Panc1 (cell line): Measurements from ENCODE around the gene KASH5. TPM values are rescaled to one million over a fixed set of nuclear protein-coding genes. Genes with fewer than 3 reads are reported as not detected.
A peak's percentile ranks its signal among the peaks of the same experiment; 100 is the strongest.

ENCODE experiments used
- ATAC-seq: fragments of 200-7000 bp; cut with Tn5 transposase; 2 replicates; pipeline ENCODE4 v1.9.1; 2020; ENCODE audit warnings: mild to moderate bottlenecking, moderate library complexity
- BruUV-seq: library from RNA; stranded (reverse); fragments of 400-500 nt; replicated peaks from 2 replicates; lab custom pipeline; 2021; lab: Mats Ljungman, UMichigan
- CTCF ChIA-PET: fragments of 300-600 bp; sonication (Branson Sonifier 250); formaldehyde crosslinking; loops from one replicate; lab custom pipeline; 2022; ENCODE audit warnings: antibody characterized with exemption; lab: Charles Lee
- POLR2A ChIA-PET: fragments of 300-600 bp; sonication (Branson Sonifier 250); formaldehyde crosslinking; loops from one replicate; lab custom pipeline; 2022; ENCODE audit warnings: antibody characterized with exemption; lab: Charles Lee
- DNase-seq: peaks from one replicate; pipeline ENCODE4 v3.0.0-alpha.2; 2010; ENCODE audit warnings: low read depth, low spot score
- H3K27ac ChIP-seq: 2 replicates; pipeline ENCODE4 v1.5.1; 2011; ENCODE audit warnings: mild to moderate bottlenecking, low read length, inconsistent platforms
- H3K27me3 ChIP-seq: fragments of 200-500 bp; sonication (Bioruptor generic); 2 replicates; pipeline ENCODE4 v1.6.0; 2014; ENCODE audit warnings: low read length, inconsistent platforms; ENCODE audit not compliant: control insufficient read depth, insufficient read depth
- H3K36me3 ChIP-seq: fragments of 200-500 bp; sonication (Bioruptor generic); 2 replicates; pipeline ENCODE4 v1.5.1; 2014; ENCODE audit warnings: inconsistent platforms, mild to moderate bottlenecking, low read length, moderate library complexity; ENCODE audit not compliant: control insufficient read depth, insufficient read depth
- H3K4me1 ChIP-seq: 2 replicates; pipeline ENCODE4 v1.5.1; 2011; ENCODE audit warnings: inconsistent platforms, mild to moderate bottlenecking, low read length, moderate library complexity; ENCODE audit not compliant: control insufficient read depth, insufficient read depth
- H3K4me3 ChIP-seq, 2 experiments: 2 replicates each; pipeline ENCODE4 v1.5.1; 2011 to 2012; ENCODE audit warnings: low read depth in 2 of 2, low read length in 2 of 2, mild to moderate bottlenecking in 2 of 2, inconsistent platforms in 1 of 2, moderate library complexity in 1 of 2
- H3K9me3 ChIP-seq: fragments of 200-500 bp; sonication (Bioruptor generic); 2 replicates; pipeline ENCODE4 v1.5.1; 2014; ENCODE audit warnings: low read depth, mild to moderate bottlenecking, inconsistent platforms, low read length, moderate library complexity; ENCODE audit not compliant: control insufficient read depth, insufficient read depth
- CTCF ChIP-seq: fragments of 450-650 bp; IDR thresholded peaks from 2 replicates; pipeline ENCODE4 v1.5.1; 2017; ENCODE audit warnings: mild to moderate bottlenecking
- POLR2AphosphoS5 ChIP-seq: IDR thresholded peaks from 2 replicates; pipeline ENCODE4 v1.6.1; 2012; ENCODE audit warnings: mild to moderate bottlenecking, low read depth, low read length, moderate library complexity
- REST ChIP-seq, 2 experiments: IDR thresholded peaks; 2 replicates each; pipeline ENCODE4 v1.6.1; 2011 to 2012; ENCODE audit warnings: low read depth in 2 of 2, control low read depth in 1 of 2, low read length in 1 of 2, mild to moderate bottlenecking in 1 of 2, moderate library complexity in 1 of 2; ENCODE audit not compliant: insufficient read depth in 1 of 2
- SIN3A ChIP-seq: IDR thresholded peaks from 2 replicates; pipeline ENCODE4 v1.6.1; 2012; ENCODE audit warnings: low read depth, mild to moderate bottlenecking, low read length, moderate library complexity, borderline replicate concordance; ENCODE audit not compliant: insufficient read depth
- TCF7L2 ChIP-seq: IDR thresholded peaks from 2 replicates; pipeline ENCODE4 v1.6.1; 2011; ENCODE audit warnings: mild to moderate bottlenecking, low read depth, low read length, inconsistent platforms
- in situ Hi-C: cut with HindIII; loops from 2 replicates; pipeline ENCODE4 v1.10.0; 2016; ENCODE audit warnings: low sequenced_read_pairs, low pct_unique_long_range_greater_than_20kb
- intact Hi-C: fragments of 100-400 bp; cut with micrococcal nuclease; formaldehyde crosslinking; loops from one replicate; pipeline ENCODE4 v1.10.0; 2022; ENCODE audit not compliant: unreplicated experiment
- total RNA-seq: library from RNA; stranded (reverse); gene quantifications from one replicate; pipeline ENCODE4 v1.2.1, GENCODE V29; 2021; ENCODE audit not compliant: unreplicated experiment

KASH5 gene
- total RNA-seq, 1 experiment from 2014 or later: not detected

- Histone ChIP-seq H3K9me3 (no peaks in the 10 kb centered on the region), H3K27me3 (no peaks in the 10 kb centered on the region), H3K27ac (no peak overlapping the region), H3K36me3 (no peaks in the 10 kb centered on the region; the same call in none of the 2 replicates), H3K4me1 (no peaks in the 10 kb centered on the region), H3K4me3 (no peak overlapping the region)
- no TSS peak for BruUV-seq
- ATAC-seq (no peak), DNase-seq (no peak)
- ChIA-PET POLR2A (no interaction called here), CTCF (no interaction called here)
- in situ Hi-C loops (no loop called here), intact Hi-C loops (no loop called here)
- TF ChIP-seq CTCF (no peak), REST (IDR thresholded peaks at IDR 0.05; ENCODE audit: insufficient read depth in 1 of 2, low read depth in 2 of 2, low read length in 1 of 2) (no peak), POLR2AphosphoS5 (no peak), SIN3A (no peak), TCF7L2 (no peak)
These were observed 40.9 kb upstream of the KASH5 start for GRCh38 chr19:49347191-49347590.

GRCh38 chr19:49347835-49348234 is 40.2 kb upstream of the KASH5 start:
- CTCF ChIA-PET: no interaction called here
- ATAC-seq (peak; percentile 90), DNase-seq (no peak)
- Histone ChIP-seq H3K36me3 (no peaks in the 10 kb centered on the region; the same call in none of the 2 replicates), H3K4me1 (no peaks in the 10 kb centered on the region), H3K27me3 (no peaks in the 10 kb centered on the region), H3K4me3 (no peak overlapping the region), H3K27ac (no peak overlapping the region), H3K9me3 (no peaks in the 10 kb centered on the region)
- no peak for TF ChIP-seq TCF7L2
- TF ChIP-seq CTCF: no peak
- TF ChIP-seq SIN3A: no peak
- no peak for TF ChIP-seq POLR2AphosphoS5
- no peak for TF ChIP-seq REST (IDR thresholded peaks at IDR 0.05; ENCODE audit: insufficient read depth in 1 of 2, low read depth in 2 of 2, low read length in 1 of 2)
- no TSS peak for BruUV-seq
- POLR2A ChIA-PET: no interaction called here
- in situ Hi-C loops: no loop called here
- intact Hi-C loops: no loop called here
